Measurements from ENCODE around the gene AP1G2. TPM values are rescaled to one million over a fixed set of nuclear protein-coding genes. Genes with fewer than 3 reads are reported as not detected.

The AP1G2 gene
- total and polyA plus RNA-seq, 2 of the 13 experiments (the other 11 are each of a cell fraction or from before 2014, with no cell fraction given) = 96.9 to 611 TPM

DNA sequence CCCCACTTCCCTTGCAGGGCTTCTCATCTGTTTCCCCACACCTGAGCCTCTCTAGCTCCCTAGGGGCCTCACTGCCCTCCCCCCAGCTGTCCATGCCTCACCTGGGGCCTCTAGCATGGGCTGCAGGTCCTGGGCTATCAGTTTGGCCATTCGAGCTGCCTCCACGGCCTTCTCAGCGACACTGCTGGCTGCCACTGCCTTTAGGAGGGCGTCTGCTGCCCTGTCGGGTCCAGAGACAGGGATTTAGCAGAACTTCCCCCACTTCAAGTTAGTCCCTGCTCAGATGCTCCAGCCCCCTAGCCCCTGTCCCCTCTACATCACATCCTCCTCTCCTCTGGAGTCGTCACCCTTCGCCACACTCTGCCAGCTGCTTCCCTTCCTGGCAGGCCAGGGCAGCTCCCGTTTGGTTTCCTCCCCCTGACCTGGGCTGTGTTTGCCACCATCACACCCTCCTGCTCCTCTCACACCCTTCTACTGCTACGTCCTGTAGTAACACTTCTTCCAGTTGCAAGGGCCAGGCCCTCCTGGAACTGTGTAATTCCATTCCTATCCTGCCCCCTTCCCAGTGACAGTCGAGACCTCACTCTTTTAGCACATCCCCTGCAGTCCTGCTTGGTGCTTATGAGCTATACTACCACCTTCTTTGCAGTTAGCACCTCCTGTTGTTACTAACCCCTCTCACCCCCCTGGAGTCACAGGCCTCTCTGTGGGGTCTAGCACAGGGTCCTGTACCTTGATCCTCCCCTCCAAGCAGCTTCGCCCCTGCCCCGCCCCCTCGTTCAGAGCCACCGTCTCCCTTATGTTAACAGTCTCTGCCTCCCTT, 4.3 kb upstream of the AP1G2 start (continued):
- TF ChIP-seq, protein P1, sequence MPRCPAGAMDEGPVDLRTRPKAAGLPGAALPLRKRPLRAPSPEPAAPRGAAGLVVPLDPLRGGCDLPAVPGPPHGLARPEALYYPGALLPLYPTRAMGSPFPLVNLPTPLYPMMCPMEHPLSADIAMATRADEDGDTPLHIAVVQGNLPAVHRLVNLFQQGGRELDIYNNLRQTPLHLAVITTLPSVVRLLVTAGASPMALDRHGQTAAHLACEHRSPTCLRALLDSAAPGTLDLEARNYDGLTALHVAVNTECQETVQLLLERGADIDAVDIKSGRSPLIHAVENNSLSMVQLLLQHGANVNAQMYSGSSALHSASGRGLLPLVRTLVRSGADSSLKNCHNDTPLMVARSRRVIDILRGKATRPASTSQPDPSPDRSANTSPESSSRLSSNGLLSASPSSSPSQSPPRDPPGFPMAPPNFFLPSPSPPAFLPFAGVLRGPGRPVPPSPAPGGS (CRISPR knock-in tag; IDR thresholded peaks at IDR 0.05) = no peak
- TF ChIP-seq, protein P2, sequence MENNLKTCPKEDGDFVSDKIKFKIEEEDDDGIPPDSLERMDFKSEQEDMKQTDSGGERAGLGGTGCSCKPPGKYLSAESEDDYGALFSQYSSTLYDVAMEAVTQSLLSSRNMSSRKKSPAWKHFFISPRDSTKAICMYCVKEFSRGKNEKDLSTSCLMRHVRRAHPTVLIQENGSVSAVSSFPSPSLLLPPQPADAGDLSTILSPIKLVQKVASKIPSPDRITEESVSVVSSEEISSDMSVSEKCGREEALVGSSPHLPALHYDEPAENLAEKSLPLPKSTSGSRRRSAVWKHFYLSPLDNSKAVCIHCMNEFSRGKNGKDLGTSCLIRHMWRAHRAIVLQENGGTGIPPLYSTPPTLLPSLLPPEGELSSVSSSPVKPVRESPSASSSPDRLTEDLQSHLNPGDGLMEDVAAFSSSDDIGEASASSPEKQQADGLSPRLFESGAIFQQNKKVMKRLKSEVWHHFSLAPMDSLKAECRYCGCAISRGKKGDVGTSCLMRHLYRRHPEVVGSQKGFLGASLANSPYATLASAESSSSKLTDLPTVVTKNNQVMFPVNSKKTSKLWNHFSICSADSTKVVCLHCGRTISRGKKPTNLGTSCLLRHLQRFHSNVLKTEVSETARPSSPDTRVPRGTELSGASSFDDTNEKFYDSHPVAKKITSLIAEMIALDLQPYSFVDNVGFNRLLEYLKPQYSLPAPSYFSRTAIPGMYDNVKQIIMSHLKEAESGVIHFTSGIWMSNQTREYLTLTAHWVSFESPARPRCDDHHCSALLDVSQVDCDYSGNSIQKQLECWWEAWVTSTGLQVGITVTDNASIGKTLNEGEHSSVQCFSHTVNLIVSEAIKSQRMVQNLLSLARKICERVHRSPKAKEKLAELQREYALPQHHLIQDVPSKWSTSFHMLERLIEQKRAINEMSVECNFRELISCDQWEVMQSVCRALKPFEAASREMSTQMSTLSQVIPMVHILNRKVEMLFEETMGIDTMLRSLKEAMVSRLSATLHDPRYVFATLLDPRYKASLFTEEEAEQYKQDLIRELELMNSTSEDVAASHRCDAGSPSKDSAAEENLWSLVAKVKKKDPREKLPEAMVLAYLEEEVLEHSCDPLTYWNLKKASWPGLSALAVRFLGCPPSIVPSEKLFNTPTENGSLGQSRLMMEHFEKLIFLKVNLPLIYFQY (CRISPR knock-in tag; IDR thresholded peaks at IDR 0.05; ENCODE audit: borderline replicate concordance) = no peak
- TF ChIP-seq XBP1 (CRISPR knock-in tag; IDR thresholded peaks at IDR 0.05) (no peak), ZNF766 (CRISPR knock-in tag; IDR thresholded peaks at IDR 0.05; ENCODE audit: borderline replicate concordance) (no peak), ZNF776 (CRISPR knock-in tag; IDR thresholded peaks at IDR 0.05) (no peak; the same call in 1 of the 2 replicates), ZNF616 (CRISPR knock-in tag; IDR thresholded peaks at IDR 0.05; ENCODE audit: low read depth) (no peak), ZNF274 (CRISPR knock-in tag; IDR thresholded peaks at IDR 0.05) (0 out of 2 replicates have a peak, but pooled peaks have one; percentile 4), MYNN (CRISPR knock-in tag; IDR thresholded peaks at IDR 0.05; ENCODE audit: low read depth) (no peak), PTBP1 (IDR thresholded peaks at IDR 0.05; ENCODE audit: low read depth, low read length, poor library complexity, severe bottlenecking) (no peak), HDAC6 (IDR thresholded peaks at IDR 0.05; ENCODE audit: low read depth, low read length) (no peak), SP1 (IDR thresholded peaks at IDR 0.05) (no peak), SP1 (CRISPR knock-in tag; IDR thresholded peaks at IDR 0.05) (no peak), RFX5 (IDR thresholded peaks at IDR 0.05; ENCODE audit: low read depth, low read length) (no peak), ZNF724P (CRISPR knock-in tag; IDR thresholded peaks at IDR 0.05; ENCODE audit: borderline replicate concordance) (0 out of 2 replicates have a peak, but pooled peaks have one; percentile 47), SALL1 (CRISPR knock-in tag; IDR thresholded peaks at IDR 0.05) (peak; percentile 29; the same call in 1 of the 2 replicates), ZNF333 (CRISPR knock-in tag; IDR thresholded peaks at IDR 0.05; ENCODE audit: borderline replicate concordance) (no peak)
- TF ChIP-seq, protein P3, sequence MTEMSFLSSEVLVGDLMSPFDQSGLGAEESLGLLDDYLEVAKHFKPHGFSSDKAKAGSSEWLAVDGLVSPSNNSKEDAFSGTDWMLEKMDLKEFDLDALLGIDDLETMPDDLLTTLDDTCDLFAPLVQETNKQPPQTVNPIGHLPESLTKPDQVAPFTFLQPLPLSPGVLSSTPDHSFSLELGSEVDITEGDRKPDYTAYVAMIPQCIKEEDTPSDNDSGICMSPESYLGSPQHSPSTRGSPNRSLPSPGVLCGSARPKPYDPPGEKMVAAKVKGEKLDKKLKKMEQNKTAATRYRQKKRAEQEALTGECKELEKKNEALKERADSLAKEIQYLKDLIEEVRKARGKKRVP (CRISPR knock-in tag; IDR thresholded peaks at IDR 0.05) = no peak
- TF ChIP-seq, protein P4, sequence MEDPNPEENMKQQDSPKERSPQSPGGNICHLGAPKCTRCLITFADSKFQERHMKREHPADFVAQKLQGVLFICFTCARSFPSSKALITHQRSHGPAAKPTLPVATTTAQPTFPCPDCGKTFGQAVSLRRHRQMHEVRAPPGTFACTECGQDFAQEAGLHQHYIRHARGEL (CRISPR knock-in tag; IDR thresholded peaks at IDR 0.05) = no peak
- TF ChIP-seq, protein P5, sequence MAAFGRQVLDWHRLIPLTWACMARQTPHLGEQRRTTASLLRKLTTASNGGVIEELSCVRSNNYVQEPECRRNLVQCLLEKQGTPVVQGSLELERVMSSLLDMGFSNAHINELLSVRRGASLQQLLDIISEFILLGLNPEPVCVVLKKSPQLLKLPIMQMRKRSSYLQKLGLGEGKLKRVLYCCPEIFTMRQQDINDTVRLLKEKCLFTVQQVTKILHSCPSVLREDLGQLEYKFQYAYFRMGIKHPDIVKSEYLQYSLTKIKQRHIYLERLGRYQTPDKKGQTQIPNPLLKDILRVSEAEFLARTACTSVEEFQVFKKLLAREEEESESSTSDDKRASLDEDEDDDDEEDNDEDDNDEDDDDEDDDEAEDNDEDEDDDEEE (CRISPR knock-in tag; IDR thresholded peaks at IDR 0.05) = no peak
- TF ChIP-seq, protein P6, sequence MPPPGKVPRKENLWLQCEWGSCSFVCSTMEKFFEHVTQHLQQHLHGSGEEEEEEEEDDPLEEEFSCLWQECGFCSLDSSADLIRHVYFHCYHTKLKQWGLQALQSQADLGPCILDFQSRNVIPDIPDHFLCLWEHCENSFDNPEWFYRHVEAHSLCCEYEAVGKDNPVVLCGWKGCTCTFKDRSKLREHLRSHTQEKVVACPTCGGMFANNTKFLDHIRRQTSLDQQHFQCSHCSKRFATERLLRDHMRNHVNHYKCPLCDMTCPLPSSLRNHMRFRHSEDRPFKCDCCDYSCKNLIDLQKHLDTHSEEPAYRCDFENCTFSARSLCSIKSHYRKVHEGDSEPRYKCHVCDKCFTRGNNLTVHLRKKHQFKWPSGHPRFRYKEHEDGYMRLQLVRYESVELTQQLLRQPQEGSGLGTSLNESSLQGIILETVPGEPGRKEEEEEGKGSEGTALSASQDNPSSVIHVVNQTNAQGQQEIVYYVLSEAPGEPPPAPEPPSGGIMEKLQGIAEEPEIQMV (CRISPR knock-in tag; IDR thresholded peaks at IDR 0.05; ENCODE audit: low read depth) = no peak; the same call in 1 of the 2 replicates
